IPS DF 4.7 (cell line): ENCODE measurements around the gene CFAP299.

Source experiments
- DNase-seq: peaks from one replicate; pipeline ENCODE4 v3.0.0-alpha.2; 2013; ENCODE audit warnings: low spot score; ENCODE audit errors: extremely low read depth

CFAP299 gene

GRCh38 chr4:80814266-80814665 lies 478.7 kb downstream of the CFAP299 start:
- no peak for DNase-seq

- DNase-seq = no peak
Measured at GRCh38 chr4:80831383-80832361, 496.1 kb downstream of the CFAP299 start.

GRCh38 chr4:80839281-80839680 lies 503.8 kb downstream of the CFAP299 start:
- DNase-seq = no peak

- DNase-seq = no peak
Measured at GRCh38 chr4:80839792-80840191, 504.3 kb downstream of the CFAP299 start.

- no peak for DNase-seq
Measured at GRCh38 chr4:80840396-80840795, 504.9 kb downstream of the CFAP299 start.

GRCh38 chr4:80841587-80842281 lies 506.2 kb downstream of the CFAP299 start:
- no peak for DNase-seq

- no peak for DNase-seq
Measured at GRCh38 chr4:80846210-80846609, 510.7 kb downstream of the CFAP299 start.

GRCh38 chr4:80852061-80852460 lies 516.5 kb downstream of the CFAP299 start:
- DNase-seq = no peak

GRCh38 chr4:80873571-80873970 lies 538.0 kb downstream of the CFAP299 start:
- no peak for DNase-seq

GRCh38 chr4:80874979-80875378 lies 539.4 kb downstream of the CFAP299 start:
- no peak for DNase-seq

GRCh38 chr4:80875642-80876041 lies 540.1 kb downstream of the CFAP299 start:
- no peak for DNase-seq

- no peak for DNase-seq
Measured at GRCh38 chr4:80876810-80877209, 541.3 kb downstream of the CFAP299 start.

- no peak for DNase-seq
Measured at GRCh38 chr4:80878218-80878617, 542.7 kb downstream of the CFAP299 start.

GRCh38 chr4:80897537-80898303 lies 562.2 kb downstream of the CFAP299 start:
- DNase-seq = no peak

- no peak for DNase-seq
Measured at GRCh38 chr4:80900908-80901307, 565.4 kb downstream of the CFAP299 start.

- no peak for DNase-seq
Measured at GRCh38 chr4:80903020-80903419, 567.5 kb downstream of the CFAP299 start.

- DNase-seq = no peak
Measured at GRCh38 chr4:80909938-80910337, 574.4 kb downstream of the CFAP299 start.

GRCh38 chr4:80911458-80911857 lies 575.9 kb downstream of the CFAP299 start:
- no peak for DNase-seq

- no peak for DNase-seq
Measured at GRCh38 chr4:80912350-80912749, 576.8 kb downstream of the CFAP299 start.

GRCh38 chr4:80913381-80913780 lies 577.9 kb downstream of the CFAP299 start:
- DNase-seq = no peak

- DNase-seq = no peak
Measured at GRCh38 chr4:80916770-80917169, 581.2 kb downstream of the CFAP299 start.

- no peak for DNase-seq
Measured at GRCh38 chr4:80918004-80918403, 582.5 kb downstream of the CFAP299 start.
